ENCODE measurements around the gene ZNF618.

GRCh38 chr9:114088571-114089170, 212.6 kb downstream of the ZNF618 start:
- TF ChIP-seq USF2 (IDR thresholded peaks at IDR 0.05; ENCODE audit: borderline replicate concordance, low read depth, low read length) = no peak
- TF ChIP-seq CTCF (IDR thresholded peaks at IDR 0.05) = no peak
- no peak for TF ChIP-seq CHD2 (IDR thresholded peaks at IDR 0.05; ENCODE audit: low read length, partially characterized antibody)
